GM18873 (cell line): ENCODE results near the gene WDR64.
"Not testable (repeated sequence)": the region's sequence is repeated elsewhere in the genome, so short reads cannot be mapped to it uniquely, and the experiment has no call there.

Experiments used
- ATAC-seq: cut with Tn5 transposase; IDR thresholded peaks from one replicate; pipeline ENCODE4 v1.9.1; 2021; ENCODE audit warnings: mild to moderate bottlenecking, moderate library complexity, moderate number of reproducible peaks; ENCODE audit not compliant: unreplicated experiment, low FRiP score

WDR64 gene

DNA sequence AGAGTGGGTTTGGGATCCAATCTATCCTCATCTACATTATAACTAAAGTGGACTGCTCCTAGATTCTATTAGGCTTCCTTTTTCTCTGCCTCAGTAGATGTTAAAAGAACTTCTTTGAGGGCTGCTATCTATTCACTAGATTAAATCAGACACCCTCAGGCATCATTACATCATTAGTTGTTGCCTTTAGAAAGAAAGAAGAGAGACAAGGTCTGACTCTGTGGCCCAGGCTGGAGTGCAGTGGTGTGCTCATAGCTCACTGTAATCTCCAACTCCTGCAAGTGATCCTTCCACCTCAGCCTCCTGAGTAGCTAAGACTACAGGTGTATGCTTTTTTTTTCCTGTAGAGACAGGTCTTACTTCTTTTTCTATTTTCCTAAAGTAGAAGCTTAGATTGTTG lies 124.8 kb downstream of the WDR64 start:
- ATAC-seq, result no peak

- ATAC-seq, result no peak
Observed at GRCh38 chr1:241778117-241778516, 126.0 kb downstream of the WDR64 start.

GRCh38 chr1:241779897-241780296 lies 127.8 kb downstream of the WDR64 start:
- ATAC-seq, result no peak

DNA sequence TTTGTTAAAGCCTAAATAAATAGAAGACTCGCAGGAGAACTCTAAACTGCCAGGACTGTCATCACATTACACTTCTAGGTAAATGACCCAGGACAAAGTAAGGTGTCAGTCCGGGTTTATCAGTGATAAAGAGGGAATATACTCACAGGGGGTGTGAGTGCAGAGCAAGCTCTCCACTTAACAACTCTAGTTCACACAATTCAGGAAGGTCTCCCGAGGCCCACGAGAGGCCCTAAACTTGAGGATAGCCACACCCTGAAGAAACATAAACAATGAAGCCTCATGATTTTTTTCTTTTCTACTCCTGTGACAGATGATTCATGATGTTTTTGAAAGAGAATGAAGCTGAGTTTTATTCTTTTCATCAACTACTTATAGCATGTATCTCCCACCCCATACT lies 130.3 kb downstream of the WDR64 start:
- ATAC-seq, result no peak

- no peak for ATAC-seq
Observed at GRCh38 chr1:241787691-241788090, 135.6 kb downstream of the WDR64 start.

DNA sequence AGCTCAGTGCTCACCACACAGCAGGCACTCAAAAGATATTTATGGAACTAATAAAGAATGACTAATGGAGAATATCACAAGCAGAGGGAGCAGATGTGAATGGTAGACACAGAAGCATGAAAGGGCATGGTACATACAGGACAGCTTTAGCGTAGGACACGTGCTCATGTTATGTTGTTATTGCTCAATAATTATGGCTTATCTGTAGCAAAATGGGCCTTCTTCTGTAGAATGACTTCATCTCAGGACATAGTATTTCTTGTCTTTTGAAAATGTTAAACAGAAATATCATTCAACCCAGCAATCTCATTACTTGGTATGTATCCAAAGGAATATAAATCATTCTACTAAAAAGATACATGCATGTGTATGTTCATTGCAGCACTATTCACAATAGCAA lies 137.0 kb downstream of the WDR64 start:
- no peak for ATAC-seq

DNA sequence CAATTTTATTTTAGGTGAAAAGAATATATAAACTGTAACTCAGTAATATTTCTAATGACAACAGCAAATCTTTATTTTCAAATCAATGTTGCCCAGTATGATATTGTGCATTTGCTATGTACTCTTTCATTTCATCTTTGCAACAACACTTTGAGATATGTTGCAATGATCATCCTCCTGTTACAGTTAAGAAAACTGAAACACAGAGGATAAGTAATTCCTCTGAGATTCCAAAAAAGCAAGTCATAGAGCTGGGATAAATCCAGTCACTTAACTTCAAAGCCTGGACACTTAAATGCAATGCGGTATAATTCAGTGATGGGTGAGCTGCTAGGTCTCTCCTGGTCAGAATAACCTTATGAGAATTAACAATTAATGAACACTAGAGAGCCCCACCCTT lies 147.3 kb downstream of the WDR64 start:
- ATAC-seq, result no peak

- ATAC-seq, result no peak
Observed at GRCh38 chr1:241800640-241801039, 148.6 kb downstream of the WDR64 start.

GRCh38 chr1:241802863-241803262 lies 150.8 kb downstream of the WDR64 start:
- ATAC-seq, result no peak

DNA sequence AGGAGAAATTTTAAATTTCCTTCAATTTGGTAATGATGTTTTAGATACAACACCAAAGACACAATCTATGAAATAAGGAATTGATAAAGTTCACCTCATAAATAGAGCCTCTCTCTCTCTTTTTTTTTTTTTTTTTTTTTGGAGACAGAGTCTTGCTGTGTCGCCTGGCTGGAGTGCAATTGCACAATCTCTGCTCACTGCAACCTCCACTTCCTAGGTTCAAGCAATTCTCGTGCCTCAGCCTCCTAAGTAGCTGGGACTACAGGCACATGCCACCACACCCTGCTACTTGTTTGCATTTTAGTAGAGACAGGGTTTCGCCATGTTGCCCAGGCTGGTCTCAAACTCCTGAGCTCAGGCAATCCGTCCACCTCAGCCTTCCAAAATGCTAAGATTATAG lies 152.6 kb downstream of the WDR64 start:
- not testable (repeated sequence) for ATAC-seq

GRCh38 chr1:241808265-241808664 lies 156.2 kb downstream of the WDR64 start:
- no peak for ATAC-seq

DNA sequence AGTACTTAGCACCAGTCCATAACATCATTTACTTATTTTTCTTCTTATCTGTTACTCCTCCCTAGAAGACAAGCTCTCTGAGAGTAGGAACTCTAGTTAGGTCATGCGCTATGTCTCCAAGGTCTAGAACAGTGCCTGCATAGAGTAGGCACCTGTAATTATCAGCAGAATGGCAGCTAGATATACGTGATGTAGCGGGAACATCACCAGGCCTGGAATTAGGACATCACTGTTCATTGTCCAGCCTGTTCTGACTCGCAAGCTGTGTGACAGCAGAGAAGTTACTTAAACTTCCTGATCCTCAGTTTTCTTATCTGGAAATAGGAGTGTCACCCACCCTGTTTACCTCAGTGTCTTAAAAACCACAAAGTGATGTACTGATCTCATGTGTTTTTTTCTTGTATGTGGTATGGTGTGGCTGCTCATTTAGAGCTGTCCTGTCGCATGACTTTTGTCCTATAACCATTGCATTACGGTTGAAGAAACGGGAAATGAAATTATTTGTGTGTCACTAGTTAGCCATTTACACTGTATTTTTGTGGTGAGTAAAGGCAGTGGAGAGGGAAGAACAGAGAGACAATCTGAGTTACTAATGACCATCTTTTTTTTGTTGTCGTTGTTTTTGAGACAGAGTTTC lies 158.8 kb downstream of the WDR64 start:
- ATAC-seq, result peak; percentile 85

- ATAC-seq, result no peak
Observed at GRCh38 chr1:241813768-241814320, 161.8 kb downstream of the WDR64 start.

DNA sequence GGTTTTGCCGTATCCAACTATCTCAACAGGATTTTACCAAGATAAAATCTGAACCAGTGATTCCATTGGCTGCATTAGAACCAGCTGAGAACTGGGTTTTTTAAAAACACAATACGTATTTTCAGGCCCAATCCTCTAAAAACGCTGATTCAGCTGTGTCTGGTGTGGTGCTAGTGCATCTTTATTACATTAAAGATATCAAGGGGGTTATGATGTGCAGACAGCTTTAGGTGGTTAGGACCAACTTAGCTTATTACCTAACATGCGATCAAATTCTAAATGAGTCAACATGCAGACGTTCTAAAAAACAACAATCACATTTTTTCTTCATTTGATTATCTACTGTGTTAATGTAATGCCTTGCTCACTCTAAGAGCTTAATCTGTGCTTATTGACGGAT lies 163.9 kb downstream of the WDR64 start:
- no peak for ATAC-seq

DNA sequence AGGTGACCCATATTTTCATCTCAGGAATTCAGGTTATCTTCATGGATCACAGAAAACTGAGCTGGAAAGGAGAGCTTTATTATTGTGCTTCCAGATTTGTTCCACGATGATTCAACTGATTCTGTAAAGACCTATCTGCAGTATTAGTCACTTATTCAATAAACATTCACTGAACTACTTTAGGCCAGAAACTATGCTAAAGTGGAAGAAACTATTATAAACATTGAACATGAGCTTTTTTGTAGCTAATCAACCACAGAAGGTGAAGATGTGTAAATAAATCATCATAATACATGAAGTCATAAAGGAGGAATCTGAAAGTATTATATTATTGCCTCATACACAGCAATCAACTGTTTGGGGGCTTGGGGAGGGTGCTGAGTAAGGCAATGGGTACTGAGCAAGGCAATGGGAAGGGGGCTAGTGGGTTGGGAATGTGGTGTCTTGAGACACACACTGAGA lies 165.3 kb downstream of the WDR64 start:
- ATAC-seq, result no peak

DNA sequence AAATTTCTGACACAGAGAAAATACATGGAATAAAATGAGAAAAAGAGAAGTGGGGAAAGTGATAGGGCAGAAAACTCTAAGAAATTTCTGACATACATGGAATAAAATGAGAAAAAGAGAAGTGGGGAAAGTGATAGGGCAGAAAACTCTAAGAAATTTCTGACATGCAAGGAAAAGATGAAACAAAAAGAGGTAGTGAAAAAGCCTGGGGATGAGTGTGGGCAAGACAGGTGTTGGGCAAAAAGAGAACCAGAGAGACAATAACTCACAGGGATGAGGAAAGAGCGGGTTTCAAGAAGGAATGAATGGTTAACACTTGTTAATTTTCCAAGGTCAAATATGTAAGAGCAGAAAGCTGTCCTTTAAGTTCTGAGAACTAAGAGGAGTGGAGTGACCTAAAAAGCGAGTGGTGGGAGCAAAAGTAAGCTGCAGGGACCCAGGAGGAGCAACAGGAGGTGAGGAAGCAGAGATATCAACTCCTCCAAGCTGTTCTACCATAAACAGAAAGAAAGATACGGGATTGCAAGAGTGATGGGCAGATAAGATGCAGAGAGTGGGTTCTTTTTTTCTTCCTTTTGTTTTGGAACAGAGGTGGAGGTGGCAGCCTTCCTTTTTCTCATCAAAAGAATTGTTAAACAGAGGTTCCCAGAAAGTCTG lies 166.0 kb downstream of the WDR64 start:
- no peak for ATAC-seq

DNA sequence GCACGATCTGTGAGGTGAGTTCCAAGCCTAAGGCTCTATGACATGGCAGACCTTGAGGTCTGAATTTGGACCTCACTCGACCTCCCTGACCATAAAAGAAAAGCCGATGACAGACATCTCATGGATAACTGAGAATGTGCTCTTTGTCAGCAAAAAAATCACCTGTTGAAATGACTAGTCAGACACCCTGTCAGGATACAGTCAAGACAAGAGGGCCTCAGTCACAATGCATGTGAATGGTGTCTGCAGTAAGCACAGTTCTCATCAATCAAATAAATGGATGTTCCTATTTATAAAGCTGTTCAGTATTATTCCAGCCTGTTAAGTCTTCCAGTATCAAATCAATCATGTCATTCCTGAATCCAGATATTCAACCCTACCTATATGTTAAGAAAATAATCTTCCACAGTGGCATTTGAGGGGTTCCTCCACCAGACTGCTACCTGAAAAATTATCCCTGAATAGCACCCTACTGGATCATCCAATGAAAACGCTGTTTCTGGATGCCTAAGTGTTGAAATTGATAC lies 167.3 kb downstream of the WDR64 start:
- no peak for ATAC-seq

GRCh38 chr1:241821363-241821762 lies 169.3 kb downstream of the WDR64 start:
- no peak for ATAC-seq

DNA sequence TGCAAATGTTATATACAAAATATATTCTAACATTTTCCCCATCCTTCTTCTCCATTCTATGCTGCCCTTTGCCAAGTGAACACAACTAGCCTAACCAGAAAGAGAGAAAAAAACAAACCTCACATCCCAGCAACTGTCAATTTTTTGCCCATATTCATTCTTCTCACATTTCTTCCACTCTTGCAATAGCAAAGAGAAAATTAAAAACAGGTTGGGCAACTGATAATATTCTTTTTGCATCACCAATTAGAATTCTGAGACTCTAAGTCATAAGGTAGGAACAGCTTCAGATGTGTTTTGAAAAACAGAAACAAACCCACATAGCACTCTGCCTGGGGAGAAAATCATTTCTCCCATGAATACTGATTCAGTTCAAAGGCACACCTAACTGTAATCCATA lies 170.8 kb downstream of the WDR64 start:
- ATAC-seq, result no peak

DNA sequence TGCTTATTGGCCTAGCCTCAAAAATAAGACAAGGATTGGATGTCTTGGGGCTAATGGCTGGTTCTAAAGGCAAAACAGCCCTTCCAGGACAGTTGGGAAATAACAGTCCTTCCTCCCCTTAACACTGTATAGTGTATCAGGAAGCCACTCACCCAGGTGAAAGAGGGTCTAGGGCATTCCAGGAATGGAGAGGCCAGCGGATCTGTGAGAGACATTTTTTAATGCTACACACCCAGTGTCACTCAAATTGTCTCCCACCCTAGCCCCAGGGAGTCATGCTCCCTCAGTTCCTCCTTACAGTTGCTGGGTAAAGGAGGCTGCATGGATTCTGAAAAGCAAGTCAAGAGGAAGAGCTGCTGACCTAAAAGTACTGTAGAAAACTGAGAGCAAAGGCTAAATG lies 171.8 kb downstream of the WDR64 start:
- ATAC-seq, result no peak

- ATAC-seq, result no peak
Observed at GRCh38 chr1:241825581-241825980, 173.5 kb downstream of the WDR64 start.

DNA sequence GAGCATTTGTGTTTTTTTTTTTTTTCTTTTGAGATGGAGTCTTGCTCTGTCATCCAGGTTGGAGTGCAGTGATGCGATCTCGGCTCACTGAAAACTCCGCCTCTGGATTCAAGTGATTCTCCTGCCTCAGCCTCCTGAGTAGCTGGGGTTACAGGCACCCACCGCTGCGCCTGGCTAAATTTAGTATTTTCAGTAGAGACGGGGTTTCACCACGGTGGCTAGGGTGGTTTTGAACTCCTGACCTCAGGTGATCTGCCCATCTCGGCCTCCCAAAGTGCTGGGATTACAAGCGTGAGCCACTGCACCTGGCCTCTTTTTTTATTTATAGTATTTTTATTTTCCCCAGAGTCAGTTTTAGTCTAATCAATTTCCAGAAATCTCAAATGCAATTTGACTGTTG lies 174.5 kb downstream of the WDR64 start:
- not testable (repeated sequence) for ATAC-seq
